ENCODE data around the gene CSRP3.

Gene CSRP3

GRCh38 chr11:19199771-19200170 is 2.0 kb downstream of the CSRP3 start:
- no peak for DNase-seq (ENCODE audit: low read depth)
- TF ChIP-seq, protein P1, sequence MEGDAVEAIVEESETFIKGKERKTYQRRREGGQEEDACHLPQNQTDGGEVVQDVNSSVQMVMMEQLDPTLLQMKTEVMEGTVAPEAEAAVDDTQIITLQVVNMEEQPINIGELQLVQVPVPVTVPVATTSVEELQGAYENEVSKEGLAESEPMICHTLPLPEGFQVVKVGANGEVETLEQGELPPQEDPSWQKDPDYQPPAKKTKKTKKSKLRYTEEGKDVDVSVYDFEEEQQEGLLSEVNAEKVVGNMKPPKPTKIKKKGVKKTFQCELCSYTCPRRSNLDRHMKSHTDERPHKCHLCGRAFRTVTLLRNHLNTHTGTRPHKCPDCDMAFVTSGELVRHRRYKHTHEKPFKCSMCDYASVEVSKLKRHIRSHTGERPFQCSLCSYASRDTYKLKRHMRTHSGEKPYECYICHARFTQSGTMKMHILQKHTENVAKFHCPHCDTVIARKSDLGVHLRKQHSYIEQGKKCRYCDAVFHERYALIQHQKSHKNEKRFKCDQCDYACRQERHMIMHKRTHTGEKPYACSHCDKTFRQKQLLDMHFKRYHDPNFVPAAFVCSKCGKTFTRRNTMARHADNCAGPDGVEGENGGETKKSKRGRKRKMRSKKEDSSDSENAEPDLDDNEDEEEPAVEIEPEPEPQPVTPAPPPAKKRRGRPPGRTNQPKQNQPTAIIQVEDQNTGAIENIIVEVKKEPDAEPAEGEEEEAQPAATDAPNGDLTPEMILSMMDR (conservative IDR thresholded peaks at IDR 0.05; ENCODE audit: low read depth, low read length): no peak
- no peak overlapping the region for H3K4me3 ChIP-seq (ENCODE audit: low read length)

- TF ChIP-seq, protein P1 (conservative IDR thresholded peaks at IDR 0.05; ENCODE audit: low read depth, low read length): no peak
- no peak for DNase-seq (ENCODE audit: low read depth)
- no peak overlapping the region for H3K4me3 ChIP-seq (ENCODE audit: low read length)
These were observed 2.7 kb downstream of the CSRP3 start for GRCh38 chr11:19199048-19199447.

GRCh38 chr11:19196432-19196831 is 5.4 kb downstream of the CSRP3 start:
- TF ChIP-seq, protein P1 (conservative IDR thresholded peaks at IDR 0.05; ENCODE audit: low read depth, low read length): no peak
- H3K4me3 ChIP-seq (ENCODE audit: low read length): no peak overlapping the region
- DNase-seq (ENCODE audit: low read depth): no peak

GRCh38 chr11:19194620-19195308 is 7.0 kb downstream of the CSRP3 start:
- TF ChIP-seq, protein P1 (conservative IDR thresholded peaks at IDR 0.05; ENCODE audit: low read depth, low read length): no peak
- no peak for DNase-seq (ENCODE audit: low read depth)
- no peak overlapping the region for H3K4me3 ChIP-seq (ENCODE audit: low read length)

DNA sequence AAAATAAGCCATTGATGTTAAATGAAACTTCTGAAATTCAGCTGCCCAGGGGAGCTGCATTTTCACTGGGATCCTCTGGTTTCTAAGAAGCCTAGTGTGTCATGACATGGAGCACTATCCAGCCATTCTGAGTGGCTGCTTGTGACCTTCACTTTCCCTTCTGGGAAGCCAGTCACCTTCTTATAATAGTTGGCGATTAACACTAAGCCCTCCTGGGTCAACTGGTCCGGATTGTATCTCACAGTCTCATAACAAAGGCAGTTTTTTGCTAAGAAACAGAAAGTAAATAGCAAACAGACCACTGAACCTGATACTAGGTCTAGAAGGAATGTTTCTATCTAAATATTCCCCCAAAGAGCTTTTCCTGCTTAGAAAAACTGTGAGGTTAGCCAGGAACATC is 7.9 kb downstream of the CSRP3 start:
- no peak for DNase-seq (ENCODE audit: low read depth)
- TF ChIP-seq, protein P1 (conservative IDR thresholded peaks at IDR 0.05; ENCODE audit: low read depth, low read length): no peak
- H3K4me3 ChIP-seq (ENCODE audit: low read length): no peak overlapping the region

- DNase-seq (ENCODE audit: low read depth): no peak
- TF ChIP-seq, protein P1 (conservative IDR thresholded peaks at IDR 0.05; ENCODE audit: low read depth, low read length): no peak
- H3K4me3 ChIP-seq (ENCODE audit: low read length): no peak overlapping the region
These were observed 10.1 kb downstream of the CSRP3 start for GRCh38 chr11:19191530-19192169.

GRCh38 chr11:19187833-19188258 is 13.9 kb downstream of the CSRP3 start:
- no peak for DNase-seq (ENCODE audit: low read depth)
- TF ChIP-seq, protein P1 (conservative IDR thresholded peaks at IDR 0.05; ENCODE audit: low read depth, low read length): no peak
- no peak overlapping the region for H3K4me3 ChIP-seq (ENCODE audit: low read length)
